ENCODE results near the gene ARHGEF12. TPM values are rescaled to one million over a fixed set of nuclear protein-coding genes. Genes with fewer than 3 reads are reported as not detected.

ARHGEF12 gene
- total RNA-seq, 2 experiments from 2014 or later, result 3.6 TPM

GRCh38 chr11:120403966-120404365, 67.8 kb downstream of the ARHGEF12 start:
- Mint-ChIP-seq H3K4me3 (no peak overlapping the region), H3K27ac (no peak overlapping the region), H3K27me3 (peaks cover 17% of the 10 kb centered on the region), H3K36me3 (ENCODE audit: low read depth) (no peaks in the 10 kb centered on the region), H3K4me1 (ENCODE audit: low read depth) (no peaks in the 10 kb centered on the region), H3K9me3 (no peaks in the 10 kb centered on the region)
- Histone ChIP-seq H3K27me3 (ENCODE audit: control insufficient read depth in 1 of 2, insufficient read depth in 2 of 2, low read length in 2 of 2) (no peaks in the 10 kb centered on the region), H3K36me3 (ENCODE audit: insufficient read depth, low read length) (no peaks in the 10 kb centered on the region), H3K9me3 (ENCODE audit: control insufficient read depth in 1 of 2, insufficient read depth in 1 of 2, low read length in 2 of 2) (no peaks in the 10 kb centered on the region), H3K4me1 (ENCODE audit: insufficient read depth, low read length) (no peaks in the 10 kb centered on the region), H3K4me3 (ENCODE audit: low read length) (no peak overlapping the region), H3K27ac (ENCODE audit: low read depth in 1 of 2, low read length in 2 of 2) (no peak overlapping the region)
- intact Hi-C loops (cut with DNase I, micrococcal nuclease), result no loop called here
- POLR2A ChIA-PET, result no interaction called here
- ATAC-seq (ENCODE audit: poor library complexity) (no peak), DNase-seq (no peak)
- TF ChIP-seq CTCF (IDR thresholded peaks at IDR 0.05), result no peak
- CTCF ChIA-PET, result no interaction called here

- intact Hi-C loops (cut with DNase I, micrococcal nuclease), result no loop called here
- no peak for TF ChIP-seq CTCF (IDR thresholded peaks at IDR 0.05)
- ChIA-PET CTCF (no interaction called here), POLR2A (no interaction called here)
- Histone ChIP-seq H3K4me3 (ENCODE audit: low read length) (no peak overlapping the region), H3K9me3 (ENCODE audit: control insufficient read depth in 1 of 2, insufficient read depth in 1 of 2, low read length in 2 of 2) (no peaks in the 10 kb centered on the region), H3K36me3 (ENCODE audit: insufficient read depth, low read length) (no peaks in the 10 kb centered on the region), H3K27me3 (ENCODE audit: control insufficient read depth in 1 of 2, insufficient read depth in 2 of 2, low read length in 2 of 2) (no peaks in the 10 kb centered on the region), H3K27ac (ENCODE audit: low read depth in 1 of 2, low read length in 2 of 2) (no peak overlapping the region), H3K4me1 (ENCODE audit: insufficient read depth, low read length) (no peaks in the 10 kb centered on the region)
- H3K36me3 Mint-ChIP-seq (ENCODE audit: low read depth), result no peaks in the 10 kb centered on the region
- no peak overlapping the region for H3K27ac Mint-ChIP-seq
- peaks cover 13% of the 10 kb centered on the region for H3K27me3 Mint-ChIP-seq
- H3K4me1 Mint-ChIP-seq (ENCODE audit: low read depth), result no peaks in the 10 kb centered on the region
- no peak for DNase-seq
- no peaks in the 10 kb centered on the region for H3K9me3 Mint-ChIP-seq
- no peak overlapping the region for H3K4me3 Mint-ChIP-seq
- no peak for ATAC-seq (ENCODE audit: poor library complexity)
Measured at GRCh38 chr11:120404495-120404894, 68.3 kb downstream of the ARHGEF12 start.

- no peak overlapping the region for H3K4me3 Mint-ChIP-seq
- no peak overlapping the region for H3K4me3 ChIP-seq (ENCODE audit: low read length)
- no peaks in the 10 kb centered on the region for H3K36me3 Mint-ChIP-seq (ENCODE audit: low read depth)
- no peak for ATAC-seq (ENCODE audit: poor library complexity)
- no peaks in the 10 kb centered on the region for H3K36me3 ChIP-seq (ENCODE audit: insufficient read depth, low read length)
- H3K9me3 ChIP-seq (ENCODE audit: control insufficient read depth in 1 of 2, insufficient read depth in 1 of 2, low read length in 2 of 2), result no peaks in the 10 kb centered on the region
- no peak overlapping the region for H3K27ac ChIP-seq (ENCODE audit: low read depth in 1 of 2, low read length in 2 of 2)
- no peak overlapping the region for H3K27ac Mint-ChIP-seq
- H3K4me1 ChIP-seq (ENCODE audit: insufficient read depth, low read length), result no peaks in the 10 kb centered on the region
- H3K27me3 Mint-ChIP-seq, result no peaks in the 10 kb centered on the region
- POLR2A ChIA-PET, result no interaction called here
- no peak for DNase-seq
- TF ChIP-seq CTCF (IDR thresholded peaks at IDR 0.05), result no peak
- no peaks in the 10 kb centered on the region for H3K4me1 Mint-ChIP-seq (ENCODE audit: low read depth)
- H3K27me3 ChIP-seq (ENCODE audit: control insufficient read depth in 1 of 2, insufficient read depth in 2 of 2, low read length in 2 of 2), result no peaks in the 10 kb centered on the region
- intact Hi-C loops (cut with DNase I, micrococcal nuclease), result no loop called here
- CTCF ChIA-PET, result no interaction called here
- no peaks in the 10 kb centered on the region for H3K9me3 Mint-ChIP-seq
Measured at GRCh38 chr11:120409655-120410054, 73.4 kb downstream of the ARHGEF12 start.

Data from CD4-positive, alpha-beta T cell (primary cell).